ENCODE measurements around the gene ELAVL2. TPM values are rescaled to one million over a fixed set of nuclear protein-coding genes. Genes with fewer than 3 reads are reported as not detected.

ELAVL2 gene
- total RNA-seq, 1 donor from 2014 or later, result not detected

DNA sequence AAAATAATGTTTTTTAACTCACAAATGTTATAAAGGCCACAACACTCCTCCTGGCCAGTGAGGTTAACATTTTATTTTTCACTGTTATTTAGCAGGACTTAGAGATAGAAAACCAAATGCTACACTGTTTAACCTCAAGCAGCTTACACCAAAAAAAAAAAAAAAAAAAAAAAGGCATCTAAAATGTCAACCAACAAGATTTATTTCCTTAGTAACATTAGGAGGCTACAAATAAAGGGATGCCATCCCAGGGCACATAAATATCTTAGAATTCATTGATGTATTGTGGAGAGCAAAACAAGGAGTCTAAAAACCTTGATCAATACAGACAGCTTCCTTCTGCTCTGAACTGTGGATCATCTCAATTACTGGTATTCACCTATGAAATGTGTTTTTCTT, 53.7 kb downstream of the ELAVL2 start:
- no peak for DNase-seq (ENCODE audit: low spot score)

DNA sequence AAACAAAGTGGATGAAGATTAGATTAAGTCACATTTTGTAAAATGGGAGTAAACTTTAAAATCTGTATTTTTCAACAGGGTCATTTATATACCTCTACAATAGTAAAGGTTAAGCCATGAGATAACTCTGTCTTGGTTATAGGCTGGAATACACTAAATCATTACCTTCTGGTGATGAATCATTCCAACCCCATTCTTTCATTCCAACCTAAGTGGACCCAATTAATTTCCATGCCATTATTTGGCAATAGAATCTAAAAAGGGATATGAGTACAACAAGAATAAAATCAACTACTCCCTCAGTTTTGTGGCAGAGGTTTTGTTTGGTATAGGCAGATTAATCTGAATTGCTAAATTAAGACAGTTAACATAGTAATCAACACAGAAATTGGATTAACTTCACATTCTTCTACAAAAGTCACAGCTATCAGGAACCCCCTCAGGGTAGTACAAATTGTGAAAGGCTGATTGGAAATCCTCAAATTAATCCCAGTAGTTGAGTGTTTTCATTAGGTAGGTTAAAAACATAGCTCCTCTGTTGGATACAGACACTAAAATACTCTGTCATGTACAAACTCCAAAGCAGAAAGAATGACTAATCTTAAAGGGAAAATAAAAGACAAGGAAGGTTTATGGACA, 54.2 kb downstream of the ELAVL2 start:
- no peak for DNase-seq (ENCODE audit: low spot score)

DNA sequence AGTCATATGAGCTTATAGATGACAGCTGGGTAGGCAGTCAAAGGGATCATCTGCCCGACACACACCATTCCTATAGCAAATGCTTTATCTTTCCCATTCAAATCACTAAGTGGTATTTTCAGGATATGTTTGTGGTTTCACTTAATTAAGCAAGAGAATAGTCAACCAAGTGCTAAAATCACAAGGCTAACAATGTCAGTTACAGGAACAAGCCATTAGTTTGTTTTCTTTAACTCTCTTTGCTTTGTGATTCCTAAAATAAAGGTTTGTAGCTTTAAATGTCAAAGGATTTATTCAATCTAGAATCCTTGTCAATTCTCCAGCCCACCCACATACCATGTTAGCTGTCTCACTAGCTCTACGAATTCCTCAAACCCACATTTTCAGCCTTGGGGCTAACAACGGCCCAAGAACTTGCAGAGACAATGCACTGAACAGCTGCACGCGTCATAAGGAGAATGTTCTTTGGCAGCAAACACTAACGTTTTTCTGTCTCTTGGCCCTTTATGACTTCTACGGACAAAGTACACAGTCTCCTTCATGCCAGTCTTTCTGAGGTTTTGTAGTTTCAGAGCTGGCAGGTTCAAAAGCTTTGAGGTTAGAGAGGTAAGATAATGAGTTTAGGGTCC, 56.6 kb downstream of the ELAVL2 start:
- DNase-seq (ENCODE audit: low spot score), result no peak

DNA sequence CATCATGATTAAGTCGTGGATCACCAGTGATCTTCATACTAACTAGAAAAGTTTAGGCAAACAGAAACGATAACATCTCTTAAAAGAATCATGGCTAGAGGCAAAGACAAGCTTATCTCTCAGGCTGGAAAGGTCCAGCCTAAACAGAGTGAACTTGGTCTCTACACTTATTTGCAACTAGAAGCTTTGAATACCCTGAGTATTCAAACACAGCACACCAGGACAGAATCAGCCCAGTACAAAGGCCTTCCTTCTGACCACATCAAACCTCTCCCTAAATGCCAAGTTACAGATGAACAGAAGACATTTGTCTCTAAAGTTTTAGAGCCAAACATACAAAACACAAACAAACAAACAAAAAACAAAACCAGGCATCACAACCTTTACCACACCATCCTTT, 57.2 kb downstream of the ELAVL2 start:
- DNase-seq (ENCODE audit: low spot score), result no peak

DNA sequence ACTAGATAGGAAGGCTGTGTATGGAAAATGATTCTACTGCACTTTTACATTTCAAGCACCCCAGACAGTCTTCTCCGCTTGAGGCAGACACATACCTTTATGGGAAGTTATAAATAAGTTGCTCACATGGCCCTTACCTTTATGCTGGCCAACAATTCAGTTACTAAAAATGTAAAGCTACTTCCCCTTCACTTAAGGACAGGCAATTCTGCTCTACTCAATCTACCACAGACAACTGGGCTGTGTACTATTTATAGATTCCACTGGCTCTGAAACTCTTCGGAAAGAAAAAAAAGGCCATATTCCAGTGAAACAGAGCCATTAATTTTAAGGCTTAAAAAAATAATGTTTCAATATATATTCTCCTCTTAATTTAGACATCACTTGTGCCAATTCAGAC, 59.4 kb downstream of the ELAVL2 start:
- DNase-seq (ENCODE audit: low spot score), result no peak

DNA sequence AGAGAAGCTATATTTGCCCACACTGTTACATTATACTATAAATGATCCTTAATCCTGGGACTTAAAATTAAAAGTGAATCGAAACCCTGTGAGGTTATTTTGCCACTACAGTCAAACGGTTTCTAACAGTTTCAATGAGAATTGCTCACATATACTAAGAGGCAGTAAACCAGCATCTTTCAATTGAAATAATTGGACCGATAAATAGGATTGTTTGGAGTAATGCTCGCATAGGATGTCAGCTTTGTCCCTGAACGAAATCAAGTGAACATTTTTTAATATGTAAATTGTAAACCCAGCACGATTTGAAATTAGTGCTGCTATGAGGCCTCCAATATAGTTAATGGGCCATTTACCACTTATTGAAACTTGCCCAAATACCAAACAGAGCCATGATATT, 60.5 kb downstream of the ELAVL2 start:
- no peak for DNase-seq (ENCODE audit: low spot score)

DNA sequence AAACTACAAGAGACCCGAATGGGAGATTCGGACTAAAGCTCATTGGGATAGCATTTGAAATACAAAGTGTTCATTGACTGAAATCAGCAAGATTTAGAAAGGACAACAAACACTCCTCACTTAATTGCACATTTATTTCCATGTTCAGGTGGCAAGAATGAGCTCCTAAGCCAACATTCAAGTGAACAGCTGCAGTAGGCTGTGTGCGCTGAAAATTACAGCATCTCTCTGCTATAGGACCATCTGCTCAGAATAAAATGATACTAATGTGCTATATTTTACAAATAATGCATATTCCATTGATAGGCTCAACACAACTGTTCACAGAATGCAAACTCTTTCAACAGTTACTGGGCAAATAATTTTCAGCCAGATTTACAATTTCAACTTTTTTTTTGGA, 61.8 kb downstream of the ELAVL2 start:
- no peak for DNase-seq (ENCODE audit: low spot score)

DNA sequence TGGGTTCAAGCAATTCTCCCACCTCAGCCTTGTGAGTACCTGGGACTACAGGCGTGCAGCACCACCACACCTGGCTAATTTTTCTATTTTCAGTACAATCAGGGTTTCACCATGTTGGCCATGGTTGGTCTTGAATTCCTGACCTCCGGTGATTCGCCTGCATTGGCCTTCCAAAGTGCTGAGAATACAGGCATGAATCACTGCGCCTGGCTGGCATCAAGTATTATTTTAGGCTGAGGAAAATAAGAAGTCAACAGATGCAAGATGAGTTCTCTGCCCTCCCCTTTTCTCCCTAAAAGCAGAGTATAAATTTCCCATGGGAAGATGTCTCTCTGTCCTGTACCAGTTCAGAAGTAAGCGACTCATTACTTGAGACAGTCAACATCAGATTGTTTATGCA, 71.5 kb downstream of the ELAVL2 start:
- no peak for DNase-seq (ENCODE audit: low spot score)

DNA sequence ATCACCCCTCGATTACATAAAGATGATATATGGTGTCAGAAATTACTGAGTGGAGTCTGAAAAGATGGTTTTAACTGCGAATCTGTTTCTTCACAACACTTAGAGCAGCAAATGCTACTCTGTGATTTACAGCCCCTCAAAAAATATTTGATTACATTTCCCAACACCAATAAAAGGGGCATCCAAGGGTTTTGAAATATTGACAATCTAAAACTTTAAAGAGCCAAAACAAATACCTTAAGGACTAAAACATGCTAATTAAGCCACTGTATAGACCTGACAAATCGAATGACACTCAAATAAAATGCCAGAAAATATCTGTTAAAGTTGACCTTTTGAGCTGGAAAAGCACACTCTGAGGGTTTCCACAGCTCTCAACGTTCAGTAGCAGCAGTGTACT, 73.2 kb downstream of the ELAVL2 start:
- DNase-seq (ENCODE audit: low spot score), result no peak

DNA sequence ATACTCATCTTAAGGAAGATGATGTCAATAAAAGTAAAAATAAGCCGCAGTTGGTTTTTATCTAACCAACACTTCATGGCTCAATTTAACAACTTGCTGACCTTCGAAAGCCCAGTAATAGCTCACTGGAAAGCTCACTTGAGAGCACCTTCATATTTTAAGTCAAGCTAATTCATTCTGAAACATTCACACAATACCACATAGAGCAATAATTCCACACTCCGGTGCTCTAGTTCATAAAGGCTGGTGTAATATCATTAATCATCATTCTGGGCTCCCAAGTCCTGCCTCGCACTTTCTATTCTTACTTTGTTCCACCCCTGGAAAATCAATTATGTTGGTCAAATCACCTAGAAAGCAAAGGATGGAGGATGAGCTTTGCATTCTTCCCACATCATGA, 74.4 kb downstream of the ELAVL2 start:
- no peak for DNase-seq (ENCODE audit: low spot score)

DNA sequence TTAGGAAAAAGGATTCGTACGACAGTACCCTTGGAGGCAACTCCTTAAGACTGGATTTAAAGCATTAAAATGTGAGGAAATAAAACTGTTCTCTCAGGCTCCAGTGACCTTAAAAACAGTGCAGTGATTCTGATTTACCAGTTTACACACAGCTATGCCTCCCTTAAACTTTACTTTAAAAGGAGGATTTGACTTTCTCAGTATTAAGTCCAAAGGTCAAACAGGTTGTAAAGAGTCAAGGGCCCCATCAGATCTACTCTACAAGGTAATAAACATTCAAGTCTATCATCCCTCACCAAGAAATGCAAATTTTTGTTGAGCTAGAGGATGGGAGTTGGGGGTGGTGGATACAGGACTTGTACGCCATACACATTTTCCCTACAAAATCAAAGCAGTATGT, 75.2 kb downstream of the ELAVL2 start:
- no peak for DNase-seq (ENCODE audit: low spot score)

DNA sequence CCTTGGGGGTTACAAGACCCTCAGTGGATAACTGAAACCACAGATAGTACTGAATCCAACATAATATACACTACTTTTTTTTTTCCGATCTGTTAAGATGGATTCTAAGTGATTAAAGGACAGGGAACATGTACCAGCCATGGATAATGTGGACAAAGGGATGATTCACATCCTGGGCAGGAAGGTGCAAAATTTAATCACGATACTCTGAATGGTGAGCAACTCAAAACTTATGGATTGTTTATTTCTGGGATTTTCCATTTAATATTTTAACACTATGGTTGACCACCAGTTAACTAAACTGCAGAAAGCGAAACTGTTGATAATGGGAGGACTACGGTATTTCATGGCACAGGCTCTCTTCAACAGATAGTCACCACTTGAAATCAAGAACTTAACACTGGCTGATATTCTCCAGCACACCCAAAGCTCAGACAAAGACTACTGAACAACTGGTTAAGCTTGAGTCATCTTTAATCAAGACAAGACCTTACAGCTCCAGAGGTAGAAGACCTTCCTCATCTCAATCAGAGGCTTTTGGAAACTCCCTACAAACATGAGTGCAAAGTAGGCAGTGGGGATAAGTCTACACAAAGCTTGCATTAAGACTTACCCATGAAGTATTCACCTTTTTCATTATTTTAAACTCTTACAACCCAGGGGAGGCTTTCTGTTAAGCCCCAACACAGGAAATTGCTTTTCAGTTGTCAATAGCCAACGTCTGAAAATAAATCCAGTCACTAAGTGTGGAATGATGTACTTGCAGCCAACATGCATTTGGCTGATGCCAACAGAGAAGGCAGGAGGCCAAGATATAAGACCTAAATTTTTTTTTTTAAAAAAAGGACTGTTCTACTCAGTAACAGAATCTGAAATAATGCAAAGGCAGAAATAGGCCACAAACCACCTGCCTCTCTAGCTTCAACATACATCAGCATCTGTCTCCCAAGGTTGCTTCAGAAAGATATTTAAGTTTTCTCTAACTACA, 78.7 kb downstream of the ELAVL2 start:
- no peak for DNase-seq (ENCODE audit: low spot score)

DNA sequence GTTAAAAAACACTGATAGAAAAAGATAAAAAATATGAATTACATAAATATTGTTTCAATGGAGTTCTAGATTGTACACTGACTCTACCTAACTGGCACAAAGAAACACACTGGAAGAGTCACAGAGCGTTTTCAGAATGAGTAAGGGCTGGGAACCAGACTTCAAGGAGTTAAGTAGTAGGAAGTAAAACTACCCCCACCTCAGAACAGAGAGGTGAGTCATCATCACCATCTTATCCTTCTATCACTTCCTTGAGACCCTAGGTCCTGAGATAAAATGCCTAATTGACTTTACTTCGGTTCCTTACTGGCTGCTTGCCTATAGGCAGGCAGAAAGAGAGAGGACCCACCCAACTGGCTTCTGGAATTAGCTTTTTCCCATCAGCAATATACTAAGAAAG, 79.7 kb downstream of the ELAVL2 start:
- no peak for DNase-seq (ENCODE audit: low spot score)

DNA sequence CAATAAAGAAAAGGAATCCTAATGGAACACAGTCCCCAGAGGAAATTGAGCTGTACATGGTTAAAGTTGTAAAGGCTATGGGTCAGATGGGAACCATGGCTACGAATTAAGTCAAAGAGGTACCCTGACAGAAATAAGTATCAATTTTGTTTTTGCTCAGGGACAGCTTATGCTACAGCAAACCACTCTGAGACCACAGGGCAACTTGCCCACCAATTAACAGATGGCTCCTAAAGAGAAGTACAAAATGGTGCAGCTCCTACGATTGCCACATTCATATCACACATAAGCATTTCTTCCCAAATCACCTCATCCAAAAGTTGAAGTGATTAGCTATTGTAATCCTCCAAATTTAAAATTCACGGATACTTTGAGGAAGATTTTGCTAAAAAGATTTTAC, 83.0 kb downstream of the ELAVL2 start:
- DNase-seq (ENCODE audit: low spot score), result no peak

DNA sequence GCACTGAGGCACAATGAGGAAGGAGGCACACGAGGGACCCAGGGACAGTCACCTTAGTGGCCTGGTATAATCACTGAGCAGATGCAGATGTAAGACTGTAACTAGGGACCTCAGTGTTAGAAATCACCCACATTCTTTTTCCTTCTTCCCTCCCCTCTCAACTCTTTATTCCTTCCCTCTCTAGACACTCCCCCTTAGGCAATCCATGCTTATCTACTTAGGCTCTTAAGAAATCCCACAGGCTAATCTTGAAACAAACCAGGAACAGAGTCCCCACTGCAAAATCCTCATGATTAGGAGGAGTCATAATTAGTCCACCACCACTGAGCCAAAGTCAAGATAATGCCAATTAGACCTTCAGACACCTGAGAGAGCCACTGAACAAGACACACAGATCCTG, 84.7 kb downstream of the ELAVL2 start:
- no peak for DNase-seq (ENCODE audit: low spot score)

DNA sequence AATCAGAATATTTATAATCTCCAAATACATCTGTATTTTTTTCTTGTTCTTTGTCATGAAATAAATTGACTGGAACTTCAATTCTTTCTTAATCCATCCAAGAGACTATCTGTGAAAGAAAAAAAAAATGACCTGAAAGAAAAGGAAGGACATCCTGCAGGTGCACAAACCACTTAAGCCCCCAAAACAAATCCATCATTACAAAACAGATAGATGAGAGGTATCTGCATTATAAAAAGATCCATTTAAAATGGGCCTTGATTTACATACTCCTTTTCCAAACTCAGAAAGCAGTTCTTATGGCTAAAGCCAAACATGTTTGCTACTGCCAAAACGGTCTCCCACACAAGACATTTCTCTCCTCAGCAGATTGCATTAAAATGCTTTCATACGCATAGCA, 85.5 kb downstream of the ELAVL2 start:
- DNase-seq (ENCODE audit: low spot score), result no peak

DNA sequence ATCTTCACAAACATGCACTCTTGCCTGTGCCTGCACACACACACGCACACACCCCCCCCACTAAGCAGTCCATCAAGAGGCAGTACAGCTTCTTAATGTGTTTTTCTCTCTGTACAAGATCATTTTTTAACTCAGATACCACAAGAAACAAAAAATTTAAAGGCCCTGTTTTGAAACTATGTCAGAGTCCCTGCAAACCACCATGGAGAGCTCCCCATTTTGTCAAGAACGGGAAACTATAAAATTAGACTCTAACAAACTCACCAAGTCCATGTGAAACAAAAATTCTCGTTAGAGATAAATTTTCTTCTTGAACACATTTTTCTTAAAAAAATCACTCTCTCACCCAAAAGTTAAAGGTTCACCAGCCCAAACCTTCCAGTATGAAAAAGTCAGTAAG, 86.3 kb downstream of the ELAVL2 start:
- DNase-seq (ENCODE audit: low spot score), result no peak

DNA sequence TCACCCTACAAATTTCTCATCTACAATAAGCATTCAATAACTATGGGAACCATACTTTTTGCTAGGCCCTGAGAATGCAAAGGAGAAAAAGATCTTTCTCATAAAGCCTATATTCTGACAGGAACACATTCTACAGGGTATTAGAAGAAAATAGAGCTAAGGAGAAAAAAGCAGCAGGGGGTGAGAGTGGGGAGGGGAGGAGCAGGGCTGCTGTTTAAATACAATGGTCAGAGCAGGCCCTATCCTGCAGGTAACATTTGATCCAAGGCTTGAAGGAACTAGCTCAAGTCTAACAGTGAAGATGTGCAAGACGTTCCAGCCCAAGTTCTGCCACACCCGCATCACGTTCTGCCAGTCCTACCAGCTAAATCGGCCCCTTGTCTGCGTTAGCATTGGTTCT, 89.7 kb downstream of the ELAVL2 start:
- no peak for DNase-seq (ENCODE audit: low spot score)

DNA sequence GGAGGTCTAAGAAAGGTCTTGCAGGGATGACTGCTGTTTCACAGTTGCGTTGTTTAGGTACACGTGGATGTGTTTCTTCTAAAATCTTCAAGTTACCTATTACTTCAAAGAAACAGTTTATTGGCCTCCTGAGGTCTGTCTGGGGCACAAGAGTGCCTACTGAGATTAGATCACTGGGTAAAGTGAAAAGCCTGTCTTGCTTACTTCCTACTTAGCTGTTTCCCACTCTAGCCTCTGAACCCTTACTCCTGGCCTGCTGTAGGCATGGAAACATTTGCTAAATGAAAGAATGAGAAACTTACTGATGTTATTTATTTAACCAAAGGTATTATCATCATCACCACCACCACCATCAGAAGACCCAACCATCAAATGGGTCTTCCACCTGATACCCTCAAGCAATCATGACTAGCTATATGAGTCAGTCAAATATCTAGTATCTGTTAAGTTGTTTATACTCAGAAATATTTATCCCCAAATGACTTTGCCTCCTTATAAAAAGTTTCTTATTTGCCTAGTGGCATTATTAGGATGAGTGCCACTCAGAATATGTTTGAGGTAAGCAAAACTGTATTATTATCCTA, 92.5 kb downstream of the ELAVL2 start:
- DNase-seq (ENCODE audit: low spot score), result no peak

DNA sequence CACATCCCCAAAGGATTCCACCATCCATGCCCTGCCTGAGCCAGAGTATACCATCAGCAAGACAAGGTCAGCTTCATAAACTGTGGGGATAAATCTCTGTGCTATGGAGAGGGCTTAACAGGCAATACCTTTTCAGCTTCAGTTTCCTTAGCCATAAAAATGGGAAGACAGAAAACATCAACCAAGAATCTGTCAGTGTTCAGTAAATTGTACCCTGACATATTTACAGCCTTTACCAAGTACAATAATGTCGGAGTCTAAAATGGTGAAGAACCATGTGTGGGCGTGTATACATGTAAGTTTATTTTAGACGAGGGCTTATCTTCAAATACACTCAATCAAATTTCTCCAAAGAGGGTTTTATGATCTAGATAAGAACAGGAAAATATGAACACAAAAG, 94.7 kb downstream of the ELAVL2 start:
- DNase-seq (ENCODE audit: low spot score), result no peak

DNA sequence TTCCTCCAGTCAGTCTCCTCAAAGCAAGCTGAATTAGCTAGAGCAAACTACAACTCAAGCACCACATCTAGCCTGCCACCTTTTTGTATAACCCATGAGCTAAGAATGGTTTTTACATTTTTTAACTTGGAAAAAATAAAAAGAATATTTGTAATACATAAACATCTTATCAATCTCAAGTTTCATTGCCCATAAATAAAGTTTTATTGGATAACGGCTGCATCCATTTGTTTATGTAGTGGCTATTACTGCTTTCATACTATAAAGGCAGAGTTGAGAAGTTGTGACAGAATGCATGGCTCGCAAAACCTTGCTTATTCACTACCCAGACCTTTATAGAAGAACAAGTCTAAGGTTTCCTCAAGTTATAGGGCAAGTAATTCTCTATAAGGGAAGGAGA, 95.7 kb downstream of the ELAVL2 start:
- no peak for DNase-seq (ENCODE audit: low spot score)

DNA sequence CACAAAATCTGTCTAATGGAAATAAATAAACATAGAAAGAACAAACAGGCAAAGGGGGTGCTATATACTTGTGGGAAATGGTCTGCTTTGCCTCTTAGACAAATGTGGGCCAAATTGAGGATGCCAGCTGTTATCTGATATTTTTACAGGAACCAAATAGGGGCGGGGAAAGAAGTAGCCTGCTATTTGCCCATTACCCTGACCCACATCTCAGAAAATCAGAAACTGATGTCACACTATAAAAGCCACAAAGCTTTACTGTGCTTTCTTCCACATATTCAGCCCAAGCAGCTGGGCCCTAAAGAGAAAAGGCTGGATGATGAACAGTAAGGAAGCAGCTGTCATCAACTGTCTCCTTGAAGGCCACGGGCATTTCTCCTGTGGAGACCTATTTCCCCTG, 97.3 kb downstream of the ELAVL2 start:
- DNase-seq (ENCODE audit: low spot score), result no peak
